Endometrium (tissue), 2 donors: Measurements from ENCODE around the gene AKT3.
A peak's percentile ranks its signal among the peaks of the same experiment; 100 is the strongest.
"Not testable (repeated sequence)": the region's sequence is repeated elsewhere in the genome, so short reads cannot be mapped to it uniquely, and the experiment has no call there.

Experiments
- FAIRE-seq: peaks from 2 replicates; lab custom pipeline; 2012; peaks lifted over from hg19 to GRCh38; lab: Jason Lieb, UNC
- donor health status: control.
- donor health status: control.

AKT3 gene

DNA sequence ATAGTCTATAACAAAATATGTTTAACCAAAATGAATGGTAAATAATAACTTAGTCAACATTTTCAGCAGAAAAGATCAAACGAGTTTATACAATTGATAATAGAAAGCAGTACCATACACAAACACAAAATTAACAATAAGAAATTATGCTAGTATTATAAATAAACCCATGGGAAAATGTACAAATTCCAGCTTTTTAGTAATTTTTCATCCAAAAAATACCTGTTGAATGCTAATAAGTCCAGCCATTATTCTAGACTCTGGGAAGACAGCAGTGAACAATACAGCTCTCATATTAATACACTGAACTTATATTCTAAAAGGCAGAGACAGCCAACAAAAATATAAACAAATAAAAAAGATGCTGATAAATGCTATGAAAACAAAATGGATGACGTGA is 66.3 kb downstream of the AKT3 start:
- FAIRE-seq: no peak

GRCh38 chr1:243772361-243773050 is 77.5 kb downstream of the AKT3 start:
- not testable (repeated sequence) for FAIRE-seq

- FAIRE-seq: no peak
Observed at GRCh38 chr1:243770860-243771259, 79.2 kb downstream of the AKT3 start.

DNA sequence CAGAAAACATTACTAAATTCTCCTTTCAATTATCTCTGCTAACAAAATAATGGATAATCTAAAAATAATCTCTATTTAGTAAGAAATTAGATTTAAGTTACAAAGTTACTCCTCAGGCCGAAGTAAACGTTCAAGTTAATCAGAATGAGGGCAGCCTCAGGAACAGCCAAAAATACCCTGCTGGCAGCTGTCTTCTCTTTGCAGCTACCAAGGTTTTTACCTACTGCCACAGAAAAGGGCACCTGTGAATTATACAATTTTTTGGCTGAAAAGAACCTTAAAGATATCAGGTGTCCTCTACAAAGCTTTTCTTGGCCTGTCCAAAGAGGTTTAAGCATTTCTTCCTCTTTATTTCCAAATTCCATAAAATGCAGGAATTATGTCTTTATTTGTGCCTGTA is 84.4 kb downstream of the AKT3 start:
- no peak for FAIRE-seq

GRCh38 chr1:243763806-243764205 is 86.2 kb downstream of the AKT3 start:
- peak; percentile 48 for FAIRE-seq

DNA sequence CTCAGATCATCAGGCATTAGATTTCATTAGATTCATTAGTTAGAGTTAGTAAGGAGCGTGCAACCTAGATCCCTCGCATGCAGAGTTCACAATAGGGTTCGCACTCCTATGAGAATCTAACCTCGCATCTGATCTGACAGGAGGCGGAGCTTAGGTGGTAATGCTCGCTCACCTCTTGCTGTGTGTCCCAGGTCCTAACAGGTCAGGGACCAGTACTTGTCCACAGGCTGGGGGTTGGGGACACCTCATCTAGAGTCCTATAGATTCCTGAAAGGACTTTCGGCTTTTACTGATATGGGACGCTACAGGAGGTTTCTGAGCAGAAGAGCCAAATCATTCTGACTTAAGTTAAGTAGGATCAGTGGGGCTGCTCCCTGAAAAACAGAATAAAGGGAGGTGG is 91.4 kb downstream of the AKT3 start:
- no peak for FAIRE-seq

GRCh38 chr1:243756529-243756928 is 93.5 kb downstream of the AKT3 start:
- no peak for FAIRE-seq

- no peak for FAIRE-seq
Observed at GRCh38 chr1:243754348-243754747, 95.7 kb downstream of the AKT3 start.

DNA sequence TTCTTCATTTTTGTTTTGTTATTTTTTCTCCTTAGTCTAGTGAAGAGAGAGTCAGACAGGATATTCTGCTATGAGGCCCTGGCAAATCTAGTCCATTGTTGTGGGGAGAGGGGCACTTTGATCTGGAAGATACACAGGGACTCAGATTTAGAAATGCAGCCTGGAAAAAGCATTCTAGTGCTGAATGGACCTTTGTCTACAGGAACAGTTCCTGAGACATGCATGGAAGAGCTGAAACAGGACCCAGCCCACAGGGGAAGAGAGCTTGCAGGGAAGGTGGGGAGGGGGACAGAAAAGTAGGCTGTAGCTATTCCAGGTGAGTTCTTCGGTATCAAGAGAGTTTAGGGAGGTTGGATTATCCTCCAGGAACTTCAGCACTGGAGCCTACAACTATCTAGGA is 98.5 kb downstream of the AKT3 start:
- no peak for FAIRE-seq

DNA sequence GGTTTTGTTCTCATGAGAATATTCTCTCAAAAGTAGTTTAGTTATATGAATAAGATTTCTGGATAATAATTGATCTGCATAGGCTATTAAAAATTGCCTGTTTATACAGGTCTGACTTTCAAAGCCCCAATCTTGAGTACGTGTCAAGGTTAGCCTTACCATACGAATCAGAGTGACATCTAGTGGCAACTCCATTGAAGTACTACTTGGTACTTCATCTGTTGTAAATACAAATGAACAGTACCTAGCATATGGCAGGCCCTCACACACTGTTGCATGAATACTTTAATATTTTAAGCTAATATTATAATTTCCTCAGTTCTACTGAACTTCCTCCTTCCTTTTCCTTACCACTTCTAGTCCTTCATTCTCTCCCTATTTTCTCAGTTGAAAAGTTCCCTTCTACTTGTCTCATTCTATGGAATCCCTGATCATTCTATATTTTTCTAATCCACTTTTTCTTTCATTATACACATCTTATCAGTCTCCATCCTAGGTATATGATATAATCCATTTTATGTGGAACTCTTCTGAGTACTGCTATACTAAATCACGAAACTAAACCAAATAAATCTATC is 101.2 kb downstream of the AKT3 start:
- peak; percentile 80 for FAIRE-seq

DNA sequence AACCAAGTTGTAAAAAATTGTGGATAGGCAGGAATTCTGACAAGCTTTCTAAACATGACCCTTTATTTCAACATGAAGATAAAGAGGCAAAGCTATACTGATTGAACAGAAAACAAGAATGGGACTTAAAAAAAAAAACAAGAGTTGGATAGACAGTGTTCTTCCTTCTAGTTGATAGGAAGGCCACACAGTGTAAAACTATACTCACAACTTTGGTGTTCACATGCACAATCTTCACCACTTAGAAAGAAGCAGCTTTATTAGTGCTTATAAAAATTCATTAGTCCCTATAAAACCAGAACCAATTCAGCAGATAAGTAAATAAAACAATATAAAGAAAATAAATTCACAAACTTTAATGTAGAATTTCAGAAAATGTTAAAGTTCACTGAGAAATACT is 101.8 kb downstream of the AKT3 start:
- FAIRE-seq: no peak

- FAIRE-seq: no peak
Observed at GRCh38 chr1:243746751-243747150, 103.3 kb downstream of the AKT3 start.

- no peak for FAIRE-seq
Observed at GRCh38 chr1:243745356-243745755, 104.7 kb downstream of the AKT3 start.

GRCh38 chr1:243742819-243743218 is 107.2 kb downstream of the AKT3 start:
- FAIRE-seq: no peak

- FAIRE-seq: no peak
Observed at GRCh38 chr1:243740255-243740999, 109.6 kb downstream of the AKT3 start.

- FAIRE-seq: no peak
Observed at GRCh38 chr1:243739335-243740003, 110.6 kb downstream of the AKT3 start.

DNA sequence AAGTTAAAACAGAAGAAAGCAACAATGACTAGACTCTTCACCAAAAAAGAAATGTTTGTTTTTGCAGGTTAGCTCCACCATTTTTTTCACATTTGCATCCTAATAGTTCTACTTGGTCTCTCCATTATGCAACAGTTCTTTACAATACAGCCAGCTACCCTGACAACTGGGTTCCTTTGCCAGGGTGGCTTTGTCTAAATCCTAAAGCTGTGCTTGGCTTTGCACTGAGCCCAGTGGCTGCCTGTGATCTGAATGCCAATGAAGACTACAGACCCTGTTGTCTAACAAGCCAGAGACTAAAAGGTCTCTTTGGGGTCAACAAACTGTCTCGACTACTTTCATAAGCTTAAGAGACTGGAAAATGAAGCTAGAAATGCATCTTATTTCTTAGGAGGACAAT is 112.0 kb downstream of the AKT3 start:
- FAIRE-seq: no peak

DNA sequence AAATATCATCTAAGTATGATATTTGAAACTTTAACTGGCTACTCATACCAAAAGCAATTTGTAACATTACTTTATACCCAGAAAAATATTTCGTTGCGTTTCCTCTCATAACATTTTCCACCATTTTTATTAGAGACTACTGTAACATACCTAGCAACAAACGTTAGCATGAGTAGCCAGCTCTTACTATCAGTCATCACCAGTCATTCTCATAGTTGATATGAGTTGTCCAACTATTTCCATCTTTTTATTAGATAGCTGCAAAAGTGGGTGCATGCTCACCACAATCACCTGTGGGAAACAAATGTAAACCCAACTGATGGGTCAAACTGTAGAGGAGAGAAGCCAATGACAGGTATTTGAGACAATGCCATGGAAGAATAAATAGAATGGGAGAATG is 114.6 kb downstream of the AKT3 start:
- FAIRE-seq: no peak

GRCh38 chr1:243734308-243734695 is 115.7 kb downstream of the AKT3 start:
- FAIRE-seq: no peak

DNA sequence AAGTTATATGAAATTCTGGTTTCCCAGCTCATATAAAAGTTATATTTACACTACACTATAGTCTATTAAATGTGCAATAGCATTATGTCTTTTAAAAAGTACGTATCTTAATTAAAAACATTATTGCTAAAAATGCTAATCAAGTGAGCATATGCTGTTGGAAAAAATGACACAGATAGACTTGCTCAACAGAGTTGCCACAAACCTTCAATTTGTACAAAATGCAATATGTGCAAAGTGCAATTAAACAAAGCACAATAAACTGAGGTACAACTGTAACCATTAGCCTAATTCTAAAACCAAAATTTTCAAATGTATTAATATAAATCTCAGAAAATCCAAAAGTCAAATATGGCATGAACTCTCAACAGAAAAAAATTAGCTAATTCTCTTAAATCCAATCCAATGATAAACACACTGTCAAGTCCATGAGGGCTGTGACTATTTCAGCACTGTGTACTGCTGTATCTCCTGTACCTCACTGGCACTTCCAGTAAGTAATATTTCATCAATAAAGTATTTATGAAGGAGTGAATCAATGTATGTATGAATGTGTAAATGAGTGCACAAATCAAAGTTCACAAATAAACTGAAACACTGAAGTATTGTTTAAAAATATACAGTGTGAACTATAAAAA is 116.3 kb downstream of the AKT3 start:
- FAIRE-seq: no peak

- FAIRE-seq: no peak
Observed at GRCh38 chr1:243732637-243733036, 117.4 kb downstream of the AKT3 start.

DNA sequence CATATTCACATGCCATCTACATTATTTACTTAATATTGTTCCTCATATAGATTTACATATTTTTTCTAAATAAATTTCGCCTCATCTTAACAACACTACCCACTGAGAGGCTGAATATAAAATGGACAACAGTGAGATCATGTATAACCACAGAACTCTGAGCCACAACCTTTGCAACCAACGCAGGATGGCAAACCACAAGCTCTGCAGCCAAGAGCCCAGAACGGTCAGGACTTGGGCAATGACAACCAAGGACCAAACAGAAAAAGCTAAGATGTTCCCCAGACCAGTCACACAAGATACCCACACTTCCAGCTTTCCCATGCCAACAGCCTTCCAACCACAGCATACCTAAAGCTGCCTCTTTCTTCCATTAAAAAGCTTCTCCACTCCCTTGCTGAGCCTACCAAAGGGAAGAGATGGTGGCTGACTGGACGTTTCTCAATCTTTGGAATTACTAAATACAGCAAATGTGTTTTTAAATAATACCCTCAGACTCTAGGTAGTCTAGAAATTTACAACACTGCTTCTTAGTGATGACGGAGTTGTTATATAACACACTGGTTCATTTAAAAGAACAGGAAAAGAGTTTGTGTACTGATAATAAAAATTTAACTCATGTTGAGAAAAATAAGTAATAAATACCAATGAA is 117.9 kb downstream of the AKT3 start:
- FAIRE-seq: no peak
